GM19238 (cell line): ENCODE data around the gene SLC25A6.
"Not testable (repeated sequence)": the region's sequence is repeated elsewhere in the genome, so short reads cannot be mapped to it uniquely, and the experiment has no call there.

ENCODE experiments used
- DNase-seq: peaks from one replicate; pipeline ENCODE4 v3.0.0; 2011; ENCODE audit warnings: low spot score; ENCODE audit not compliant: insufficient read length

Gene SLC25A6

GRCh38 chrX:1355131-1356046, 36.5 kb downstream of the SLC25A6 start:
- DNase-seq = no peak

- DNase-seq = no peak
Observed at GRCh38 chrX:1354036-1355019, 37.6 kb downstream of the SLC25A6 start.

GRCh38 chrX:1351981-1352714, 39.8 kb downstream of the SLC25A6 start:
- DNase-seq = no peak

DNA sequence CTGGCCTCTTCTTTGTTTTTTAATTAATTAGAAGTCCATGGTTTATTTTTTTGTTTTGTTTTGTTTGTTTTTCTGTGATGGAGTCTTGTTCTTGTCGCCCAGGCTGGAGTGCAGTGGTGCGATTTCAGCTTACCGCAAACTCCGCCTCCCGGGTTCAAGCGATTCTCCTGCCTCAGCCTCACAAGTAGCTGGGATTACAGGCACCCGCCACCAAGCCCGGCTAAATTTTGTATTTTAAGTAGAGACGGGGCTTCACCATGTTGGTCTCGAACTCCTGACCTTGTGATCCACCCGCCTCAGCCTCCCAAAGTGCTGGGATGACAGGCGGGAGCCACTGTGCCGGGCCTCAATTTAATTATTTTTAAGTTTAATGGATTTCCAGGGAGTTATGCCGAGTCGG, 42.3 kb downstream of the SLC25A6 start:
- not testable (repeated sequence) for DNase-seq

GRCh38 chrX:1341545-1342184, 50.2 kb downstream of the SLC25A6 start:
- DNase-seq = no peak

DNA sequence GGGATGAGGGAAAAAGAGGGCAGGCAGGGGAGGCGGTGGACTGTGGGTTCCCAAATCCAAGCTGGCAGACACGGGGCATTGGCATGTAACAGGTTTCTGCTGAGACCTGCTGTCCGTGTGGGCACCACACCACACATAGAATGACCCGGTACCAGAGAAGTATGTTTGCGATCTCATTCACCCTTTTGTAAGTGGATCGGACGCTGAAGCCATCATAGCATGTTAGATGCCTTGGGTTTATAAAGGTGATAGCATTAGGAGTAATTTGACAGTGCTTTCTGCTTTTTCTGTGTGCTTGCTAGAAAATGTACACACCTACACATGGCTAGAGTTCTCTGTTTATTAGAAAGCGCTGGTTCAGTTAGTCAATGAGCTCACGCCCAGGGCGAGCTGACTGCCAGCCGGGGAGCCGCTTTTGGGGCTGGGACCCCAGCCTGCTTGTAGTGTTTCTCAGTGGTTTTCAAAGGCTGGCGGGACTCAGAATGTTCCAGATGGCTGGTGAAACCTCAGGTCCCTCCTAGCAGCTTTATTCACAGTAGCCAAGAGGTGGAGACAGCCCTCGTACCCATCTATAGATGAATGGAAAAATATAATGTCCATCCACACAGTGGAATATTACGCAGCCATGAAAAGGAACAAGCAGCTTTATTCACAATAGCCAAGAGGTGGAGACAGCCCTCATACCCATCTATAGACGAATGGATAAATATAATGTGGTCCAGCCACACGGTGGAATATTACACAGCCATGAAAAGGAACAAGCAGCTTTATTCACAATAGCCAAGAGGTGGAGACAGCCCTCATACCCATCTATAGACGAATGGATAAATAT, 54.7 kb downstream of the SLC25A6 start:
- no peak for DNase-seq

DNA sequence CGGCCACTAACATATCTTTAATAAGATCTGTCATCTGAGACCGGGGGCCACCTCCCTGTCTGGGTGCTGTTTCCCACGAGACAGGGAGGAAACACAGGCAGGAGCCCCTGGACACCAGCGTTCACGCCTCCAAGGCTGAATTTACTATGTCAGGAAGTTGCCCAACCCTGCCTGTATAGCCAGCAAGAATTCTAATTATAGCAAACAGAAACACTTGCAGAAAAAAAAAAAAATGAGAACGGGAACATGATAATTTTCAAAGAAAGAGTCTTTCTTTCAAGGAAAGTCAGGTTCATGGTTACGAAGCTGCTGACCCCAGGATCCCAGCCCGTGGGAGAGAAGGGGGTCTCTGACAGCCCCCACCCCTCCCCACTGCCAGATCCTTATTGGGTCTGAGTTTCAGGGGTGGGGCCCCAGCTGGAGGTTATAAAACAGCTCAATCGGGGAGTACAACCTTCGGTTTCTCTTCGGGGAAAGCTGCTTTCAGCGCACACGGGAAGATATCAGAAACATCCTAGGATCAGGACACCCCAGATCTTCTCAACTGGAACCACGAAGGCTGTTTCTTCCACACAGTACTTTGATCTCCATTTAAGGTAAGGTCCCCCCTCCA, 55.5 kb downstream of the SLC25A6 start, which contains the start of gene IL3RA:
Gene IL3RA (plus strand): TSS at position 455 of the 613 bp plus-strand sequence. CDS start 4,981 bp downstream, outside the sequence.
- peak; percentile 40 for DNase-seq
